ENCODE data around the gene MRPL24. TPM values are rescaled to one million over a fixed set of nuclear protein-coding genes. Genes with fewer than 3 reads are reported as not detected.
A peak's percentile ranks its signal among the peaks of the same experiment; 100 is the strongest.

Gene MRPL24
- total and polyA plus RNA-seq, 2 of the 13 experiments (the other 11 are each of a cell fraction or from before 2014, with no cell fraction given): 38.1 to 42.9 TPM

GRCh38 chr1:156767101-156767878, 26.4 kb upstream of the MRPL24 start, which contains the start of gene PRCC (continued):
- TF ChIP-seq MAF1 (CRISPR knock-in tag; IDR thresholded peaks at IDR 0.05; ENCODE audit: borderline replicate concordance) (no peak), MEIS1 (CRISPR knock-in tag; IDR thresholded peaks at IDR 0.05; ENCODE audit: borderline replicate concordance) (no peak), PPARG (CRISPR knock-in tag; conservative IDR thresholded peaks at IDR 0.05) (no peak), UBTF (CRISPR knock-in tag; IDR thresholded peaks at IDR 0.05) (peak; percentile 100), NCOA1 (CRISPR knock-in tag; IDR thresholded peaks at IDR 0.05) (0 out of 2 replicates have a peak, but pooled peaks have one; percentile 31), NFIB (CRISPR knock-in tag; IDR thresholded peaks at IDR 0.05; ENCODE audit: borderline replicate concordance) (no peak), PHF20 (CRISPR knock-in tag; IDR thresholded peaks at IDR 0.05) (peak; percentile 77), GFI1 (CRISPR knock-in tag; IDR thresholded peaks at IDR 0.05; ENCODE audit: borderline replicate concordance) (peak; percentile 46; the same call in 1 of the 2 replicates), POLR2AphosphoS2 (IDR thresholded peaks at IDR 0.05; ENCODE audit: low read depth, low read length) (no peak), KMT2B (CRISPR knock-in tag; IDR thresholded peaks at IDR 0.05) (peak; percentile 83), U2AF2 (IDR thresholded peaks at IDR 0.05; ENCODE audit: low read depth, low read length) (no peak), TEAD2 (CRISPR knock-in tag; IDR thresholded peaks at IDR 0.05) (no peak), IKZF4 (CRISPR knock-in tag; IDR thresholded peaks at IDR 0.05; ENCODE audit: borderline replicate concordance, low read depth, not compliant biosample characterization) (peak; percentile 23), IKZF1 (IDR thresholded peaks at IDR 0.05) (no peak), GLMP (CRISPR knock-in tag; IDR thresholded peaks at IDR 0.05; ENCODE audit: borderline replicate concordance) (no peak), ZNF354B (CRISPR knock-in tag; IDR thresholded peaks at IDR 0.05) (no peak), ATF3 (CRISPR knock-in tag; IDR thresholded peaks at IDR 0.05) (no peak), ARID2 (CRISPR knock-in tag; IDR thresholded peaks at IDR 0.05; ENCODE audit: borderline replicate concordance) (no peak), SAP130 (CRISPR knock-in tag; IDR thresholded peaks at IDR 0.05; ENCODE audit: low read depth) (peak; percentile 74), SIN3B (IDR thresholded peaks at IDR 0.05; ENCODE audit: low read length) (no peak), ZNF3 (CRISPR knock-in tag; IDR thresholded peaks at IDR 0.05) (no peak)
- TF ChIP-seq, protein P1, sequence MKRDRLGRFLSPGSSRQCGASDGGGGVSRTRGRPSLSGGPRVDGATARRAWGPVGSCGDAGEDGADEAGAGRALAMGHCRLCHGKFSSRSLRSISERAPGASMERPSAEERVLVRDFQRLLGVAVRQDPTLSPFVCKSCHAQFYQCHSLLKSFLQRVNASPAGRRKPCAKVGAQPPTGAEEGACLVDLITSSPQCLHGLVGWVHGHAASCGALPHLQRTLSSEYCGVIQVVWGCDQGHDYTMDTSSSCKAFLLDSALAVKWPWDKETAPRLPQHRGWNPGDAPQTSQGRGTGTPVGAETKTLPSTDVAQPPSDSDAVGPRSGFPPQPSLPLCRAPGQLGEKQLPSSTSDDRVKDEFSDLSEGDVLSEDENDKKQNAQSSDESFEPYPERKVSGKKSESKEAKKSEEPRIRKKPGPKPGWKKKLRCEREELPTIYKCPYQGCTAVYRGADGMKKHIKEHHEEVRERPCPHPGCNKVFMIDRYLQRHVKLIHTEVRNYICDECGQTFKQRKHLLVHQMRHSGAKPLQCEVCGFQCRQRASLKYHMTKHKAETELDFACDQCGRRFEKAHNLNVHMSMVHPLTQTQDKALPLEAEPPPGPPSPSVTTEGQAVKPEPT (CRISPR knock-in tag; IDR thresholded peaks at IDR 0.05; ENCODE audit: low read depth): no peak
- TF ChIP-seq, protein P2, sequence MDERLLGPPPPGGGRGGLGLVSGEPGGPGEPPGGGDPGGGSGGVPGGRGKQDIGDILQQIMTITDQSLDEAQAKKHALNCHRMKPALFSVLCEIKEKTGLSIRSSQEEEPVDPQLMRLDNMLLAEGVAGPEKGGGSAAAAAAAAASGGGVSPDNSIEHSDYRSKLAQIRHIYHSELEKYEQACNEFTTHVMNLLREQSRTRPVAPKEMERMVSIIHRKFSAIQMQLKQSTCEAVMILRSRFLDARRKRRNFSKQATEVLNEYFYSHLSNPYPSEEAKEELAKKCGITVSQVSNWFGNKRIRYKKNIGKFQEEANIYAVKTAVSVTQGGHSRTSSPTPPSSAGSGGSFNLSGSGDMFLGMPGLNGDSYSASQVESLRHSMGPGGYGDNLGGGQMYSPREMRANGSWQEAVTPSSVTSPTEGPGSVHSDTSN (CRISPR knock-in tag; IDR thresholded peaks at IDR 0.05): peak; percentile 33; the same call in 1 of the 2 replicates
- TF ChIP-seq, protein P3, sequence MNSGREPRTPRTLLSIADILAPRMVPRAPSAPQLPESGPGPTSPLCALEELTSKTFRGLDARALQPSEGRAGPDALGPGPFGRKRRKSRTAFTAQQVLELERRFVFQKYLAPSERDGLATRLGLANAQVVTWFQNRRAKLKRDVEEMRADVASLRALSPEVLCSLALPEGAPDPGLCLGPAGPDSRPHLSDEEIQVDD (CRISPR knock-in tag; IDR thresholded peaks at IDR 0.05; ENCODE audit: borderline replicate concordance): no peak

Data from HepG2 (cell line).